Epithelial cell of esophagus (primary cell): ENCODE data around the gene EIF1.
"Not testable (repeated sequence)": the region's sequence is repeated elsewhere in the genome, so short reads cannot be mapped to it uniquely, and the experiment has no call there.

ENCODE experiments used
- DNase-seq: peaks from one replicate; pipeline ENCODE4 v3.0.0; 2010; ENCODE audit warnings: low read depth
- H3K4me3 ChIP-seq: 2 replicates; pipeline ENCODE4 v1.5.1; 2011; ENCODE audit warnings: mild to moderate bottlenecking, low read length, control low read depth
- TF ChIP-seq, protein P1 (sequence below): IDR thresholded peaks from 2 replicates; pipeline ENCODE4 v1.5.1; 2011; ENCODE audit warnings: low read depth, mild to moderate bottlenecking, low read length, control low read depth, inconsistent platforms; ENCODE audit not compliant: insufficient read depth; ENCODE audit errors: missing control alignments

EIF1 gene

GRCh38 chr17:41664587-41665565 is 23.8 kb upstream of the EIF1 start:
- peak overlapping the region; percentile 61 for H3K4me3 ChIP-seq
- TF ChIP-seq, protein P1, sequence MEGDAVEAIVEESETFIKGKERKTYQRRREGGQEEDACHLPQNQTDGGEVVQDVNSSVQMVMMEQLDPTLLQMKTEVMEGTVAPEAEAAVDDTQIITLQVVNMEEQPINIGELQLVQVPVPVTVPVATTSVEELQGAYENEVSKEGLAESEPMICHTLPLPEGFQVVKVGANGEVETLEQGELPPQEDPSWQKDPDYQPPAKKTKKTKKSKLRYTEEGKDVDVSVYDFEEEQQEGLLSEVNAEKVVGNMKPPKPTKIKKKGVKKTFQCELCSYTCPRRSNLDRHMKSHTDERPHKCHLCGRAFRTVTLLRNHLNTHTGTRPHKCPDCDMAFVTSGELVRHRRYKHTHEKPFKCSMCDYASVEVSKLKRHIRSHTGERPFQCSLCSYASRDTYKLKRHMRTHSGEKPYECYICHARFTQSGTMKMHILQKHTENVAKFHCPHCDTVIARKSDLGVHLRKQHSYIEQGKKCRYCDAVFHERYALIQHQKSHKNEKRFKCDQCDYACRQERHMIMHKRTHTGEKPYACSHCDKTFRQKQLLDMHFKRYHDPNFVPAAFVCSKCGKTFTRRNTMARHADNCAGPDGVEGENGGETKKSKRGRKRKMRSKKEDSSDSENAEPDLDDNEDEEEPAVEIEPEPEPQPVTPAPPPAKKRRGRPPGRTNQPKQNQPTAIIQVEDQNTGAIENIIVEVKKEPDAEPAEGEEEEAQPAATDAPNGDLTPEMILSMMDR: no peak
- no peak for DNase-seq

GRCh38 chr17:41665566-41666236 is 23.0 kb upstream of the EIF1 start:
- peak; percentile 92 for DNase-seq
- TF ChIP-seq, protein P1: peak; percentile 52
- H3K4me3 ChIP-seq: peak overlapping the region; percentile 61

- H3K4me3 ChIP-seq: peak overlapping the region; percentile 5
- DNase-seq: peak; percentile 48
- TF ChIP-seq, protein P1: no peak
Observed at GRCh38 chr17:41666237-41666641, 22.4 kb upstream of the EIF1 start.

GRCh38 chr17:41666708-41667279 is 21.9 kb upstream of the EIF1 start:
- H3K4me3 ChIP-seq: peak overlapping the region; percentile 29
- DNase-seq: peak; percentile 69
- TF ChIP-seq, protein P1: peak; percentile 92

GRCh38 chr17:41667280-41668041 is 21.2 kb upstream of the EIF1 start:
- no peak overlapping the region for H3K4me3 ChIP-seq
- TF ChIP-seq, protein P1: no peak
- DNase-seq: no peak

GRCh38 chr17:41672153-41672552 is 16.5 kb upstream of the EIF1 start:
- TF ChIP-seq, protein P1: no peak

DNA sequence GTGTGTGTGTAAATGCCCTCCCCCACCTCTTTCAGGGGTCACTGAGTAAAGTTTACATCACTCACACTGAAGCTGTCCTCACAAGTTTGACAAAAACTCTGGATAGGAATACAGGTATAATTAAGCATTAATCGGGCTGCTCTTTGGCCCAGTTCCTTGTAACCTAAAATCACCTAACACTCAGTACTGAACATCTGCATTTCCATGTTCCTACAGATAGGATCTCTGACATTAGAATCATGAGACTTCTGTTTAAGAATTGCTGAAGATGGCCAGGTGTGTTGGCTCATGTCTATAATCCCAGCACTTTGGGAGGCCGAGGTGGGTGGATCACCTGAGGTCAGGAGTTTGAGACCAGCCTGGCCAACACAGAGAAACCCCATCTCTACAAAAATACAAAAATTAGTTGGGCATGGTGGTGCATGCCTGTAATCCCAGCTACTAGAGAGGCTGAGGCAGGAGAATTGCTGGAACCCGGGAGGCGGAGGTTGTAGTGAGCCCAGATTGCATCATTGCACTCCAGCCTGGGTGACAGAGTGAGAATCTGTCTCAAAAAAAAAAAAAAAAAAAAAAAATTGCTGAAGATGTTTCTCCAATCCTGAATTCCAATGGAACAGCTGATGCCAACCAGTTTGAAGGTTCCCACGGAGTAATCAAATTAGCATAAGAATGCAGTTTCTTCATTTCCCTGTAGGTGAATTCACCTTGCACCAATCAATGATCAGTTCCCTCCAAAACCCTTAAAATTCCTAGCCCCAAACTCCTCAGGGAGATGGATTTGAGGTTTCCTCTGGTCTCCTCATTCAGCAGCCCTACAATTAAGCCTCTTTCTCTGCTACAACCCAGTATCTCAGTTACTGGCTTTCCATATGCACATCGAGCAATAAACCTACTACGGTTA is 13.3 kb upstream of the EIF1 start:
- DNase-seq: not testable (repeated sequence)

More at GRCh38 chr17:41672153-41672552, 16.5 kb upstream of the EIF1 start:
- no peak for DNase-seq
- H3K4me3 ChIP-seq: no peak overlapping the region

More for the DNA sequence above, 13.3 kb upstream of the EIF1 start:
- not testable (repeated sequence) for H3K4me3 ChIP-seq
